CD8-positive, alpha-beta memory T cell (primary cell): ENCODE data around the gene GCNT4. TPM values are rescaled to one million over a fixed set of nuclear protein-coding genes. Genes with fewer than 3 reads are reported as not detected.

Experiments used
- CTCF ChIA-PET: fragments of 350-600 bp; sonication (Branson Sonifier 250); formaldehyde crosslinking; loops from one replicate; lab custom pipeline; 2021; ENCODE audit warnings: antibody characterized with exemption; lab: Charles Lee
- POLR2A ChIA-PET: fragments of 350-600 bp; sonication (Branson Sonifier 250); formaldehyde crosslinking; loops from one replicate; lab custom pipeline; 2021; ENCODE audit warnings: antibody characterized with exemption; lab: Charles Lee
- DNase-seq, 5 donors: peaks; one replicate each; pipeline versions ENCODE4 v3.0.0 to v3.0.0-alpha.2; 2020 to 2022; ENCODE audit warnings: mixed read lengths in 1 of 5
- H3K27ac ChIP-seq: one replicate; pipeline ENCODE4 v1.7.0; 2013; ENCODE audit warnings: low read depth, mild to moderate bottlenecking, low read length, moderate library complexity
- H3K27me3 ChIP-seq: 2 replicates; pipeline ENCODE4 v1.7.0; 2013; ENCODE audit warnings: low read length, mild to moderate bottlenecking; ENCODE audit not compliant: insufficient read depth, poor library complexity, severe bottlenecking
- H3K36me3 ChIP-seq: 2 replicates; pipeline ENCODE4 v1.7.0; 2013; ENCODE audit warnings: mild to moderate bottlenecking, low read length, moderate library complexity; ENCODE audit not compliant: insufficient read depth
- H3K4me1 ChIP-seq: 2 replicates; pipeline ENCODE4 v1.7.0; 2013; ENCODE audit warnings: mild to moderate bottlenecking, low read length, moderate library complexity; ENCODE audit not compliant: insufficient read depth
- H3K4me3 ChIP-seq: 2 replicates; pipeline ENCODE4 v1.7.0; 2013; ENCODE audit warnings: mild to moderate bottlenecking, low read length
- H3K9me3 ChIP-seq: 2 replicates; pipeline ENCODE4 v1.7.0; 2013; ENCODE audit warnings: mild to moderate bottlenecking, low read length
- H3K27ac Mint-ChIP-seq, 8 donors: one replicate each; pipeline ENCODE4 v1.8.0; 2020 to 2021; ENCODE audit warnings: mixed read lengths in 8 of 8, mild to moderate bottlenecking in 6 of 8, inconsistent platforms in 3 of 8, moderate library complexity in 3 of 8
- H3K27me3 Mint-ChIP-seq, 2 donors: one replicate each; pipeline ENCODE4 v1.8.0; 2020 to 2021; ENCODE audit warnings: mixed read lengths in 2 of 2, mild to moderate bottlenecking in 1 of 2, moderate library complexity in 1 of 2
- H3K36me3 Mint-ChIP-seq, 3 donors: one replicate each; pipeline ENCODE4 v1.8.0; 2020 to 2021; ENCODE audit warnings: mixed read lengths in 3 of 3, inconsistent platforms in 1 of 3, mild to moderate bottlenecking in 1 of 3
- H3K4me1 Mint-ChIP-seq, 3 donors: one replicate each; pipeline ENCODE4 v1.8.0; 2020 to 2021; ENCODE audit warnings: mixed read lengths in 3 of 3, inconsistent platforms in 1 of 3, mild to moderate bottlenecking in 1 of 3
- H3K4me3 Mint-ChIP-seq, 7 donors: one replicate each; pipeline ENCODE4 v1.8.0; 2020 to 2021; ENCODE audit warnings: mixed read lengths in 7 of 7, mild to moderate bottlenecking in 6 of 7, moderate library complexity in 4 of 7, inconsistent platforms in 2 of 7
- H3K9me3 Mint-ChIP-seq, 5 donors: one replicate each; pipeline ENCODE4 v1.8.0; 2020 to 2022; ENCODE audit warnings: mixed read lengths in 5 of 5, mild to moderate bottlenecking in 3 of 5, moderate library complexity in 2 of 5, inconsistent platforms in 1 of 5
- polyA plus RNA-seq: library from polyadenylated mRNA; unstranded; fragments of 300-500 nt; fragmentation: Illumina TruSeq; gene quantifications from one replicate; pipeline ENCODE4 v1.2.3, GENCODE V29; 2021
- total RNA-seq, 2 experiments: library from RNA; stranded (reverse); gene quantifications; one replicate each; pipeline ENCODE4 v1.2.3, GENCODE V29; 2021

Gene GCNT4
- total and polyA plus RNA-seq, 3 experiments from 2014 or later, result 1.3 to 1.6 (median 1.4) TPM

- Histone ChIP-seq H3K9me3 (no peaks in the 10 kb centered on the region), H3K4me3 (no peak overlapping the region), H3K27ac (no peak overlapping the region), H3K4me1 (peaks cover 31% of the 10 kb centered on the region), H3K27me3 (no peaks in the 10 kb centered on the region), H3K36me3 (peaks cover 14% of the 10 kb centered on the region)
- Mint-ChIP-seq H3K4me3 (no peak overlapping the region), H3K27ac (peak overlapping the region in 2 of 8 donors; percentile 55 to 86), H3K27me3 (peaks cover 0 to under 1% of the 10 kb centered on the region in 2 donors), H3K9me3 (no peaks in the 10 kb centered on the region), H3K36me3 (peaks cover 30 to 74% (median 45%) of the 10 kb centered on the region in 3 donors), H3K4me1 (peaks cover 25 to 75% (median 67%) of the 10 kb centered on the region in 3 donors)
- DNase-seq, result no peak
- CTCF ChIA-PET, result interaction anchor here (1.4 kb wide), 1 partner anchor 9 kb away, joined by 3 read pairs; no protein-coding TSS in a partner anchor
- POLR2A ChIA-PET, result no interaction called here
These were observed 8.6 kb downstream of the GCNT4 start for GRCh38 chr5:75043633-75044264.

- no peaks in the 10 kb centered on the region for H3K27me3 Mint-ChIP-seq
- H3K4me1 Mint-ChIP-seq, result peaks cover 18 to 73% (median 62%) of the 10 kb centered on the region in 3 donors
- no peaks in the 10 kb centered on the region for H3K9me3 Mint-ChIP-seq
- CTCF ChIA-PET, result interaction anchor here (1.4 to 3.4 kb wide), 4 partner anchors 8 to 20 kb away, joined by 3 to 17 read pairs (median 6); partner anchors contain the start of gene GCNT4
- Histone ChIP-seq H3K9me3 (no peaks in the 10 kb centered on the region), H3K27ac (no peak overlapping the region), H3K4me3 (no peak overlapping the region), H3K4me1 (peaks cover 18% of the 10 kb centered on the region), H3K27me3 (no peaks in the 10 kb centered on the region), H3K36me3 (peaks cover 14% of the 10 kb centered on the region)
- POLR2A ChIA-PET, result no interaction called here
- no peak for DNase-seq
- peaks cover 30 to 70% (median 47%) of the 10 kb centered on the region in 3 donors for H3K36me3 Mint-ChIP-seq
- H3K27ac Mint-ChIP-seq, result no peak overlapping the region
- H3K4me3 Mint-ChIP-seq, result no peak overlapping the region
These were observed 9.8 kb downstream of the GCNT4 start for GRCh38 chr5:75042522-75042921.

DNA sequence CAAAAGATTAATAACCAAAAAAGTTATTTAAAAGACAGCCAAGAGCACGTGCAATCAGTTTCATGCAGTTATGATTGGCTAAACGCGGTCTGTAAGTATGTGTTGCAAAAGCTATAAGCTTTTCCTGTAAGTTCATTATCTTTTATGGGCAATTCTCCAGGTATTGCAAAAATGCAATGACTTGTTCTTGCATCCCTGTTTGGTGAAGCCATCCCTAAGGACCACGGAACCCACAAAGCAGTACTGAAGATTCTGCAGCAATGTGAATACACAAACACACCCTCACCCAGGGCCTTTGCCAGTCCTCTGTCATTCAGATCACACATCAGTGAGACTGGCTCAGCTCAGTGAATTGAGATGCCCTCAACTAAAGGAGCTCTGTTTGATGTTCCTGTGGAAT, 11.4 kb downstream of the GCNT4 start:
- Histone ChIP-seq H3K4me3 (no peak overlapping the region), H3K27ac (no peak overlapping the region), H3K4me1 (peaks cover 15% of the 10 kb centered on the region), H3K27me3 (no peaks in the 10 kb centered on the region), H3K9me3 (no peaks in the 10 kb centered on the region), H3K36me3 (peaks cover 14% of the 10 kb centered on the region)
- H3K9me3 Mint-ChIP-seq, result no peaks in the 10 kb centered on the region
- ChIA-PET POLR2A (no interaction called here), CTCF (interaction anchor here (1.8 to 3.4 kb wide), 3 partner anchors 8 to 12 kb away, joined by 5 to 17 read pairs (median 7); partner anchors contain the start of gene GCNT4)
- H3K27ac Mint-ChIP-seq, result no peak overlapping the region
- no peaks in the 10 kb centered on the region for H3K27me3 Mint-ChIP-seq
- peaks cover 28 to 73% (median 62%) of the 10 kb centered on the region in 3 donors for H3K4me1 Mint-ChIP-seq
- no peak overlapping the region for H3K4me3 Mint-ChIP-seq
- H3K36me3 Mint-ChIP-seq, result peaks cover 30 to 64% (median 35%) of the 10 kb centered on the region in 3 donors
- DNase-seq, result no peak

DNA sequence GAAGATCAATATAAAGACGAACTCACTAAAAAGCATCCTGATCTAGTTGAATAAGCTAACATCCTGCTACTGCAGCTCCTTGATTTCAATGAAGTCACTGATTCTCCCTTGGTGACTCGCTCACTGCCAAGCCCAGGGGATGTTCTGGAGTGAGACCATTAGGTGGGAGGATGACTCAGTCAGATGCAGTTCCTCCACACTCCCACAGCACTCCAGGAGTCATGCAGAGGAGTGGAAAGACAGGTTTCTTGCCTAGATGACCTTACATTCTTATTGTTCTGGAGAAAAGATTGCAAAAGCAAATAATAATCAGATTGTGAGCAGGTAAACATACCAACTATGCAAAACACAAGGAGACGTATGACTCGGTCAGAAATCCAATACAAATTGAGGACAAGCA, 15.3 kb downstream of the GCNT4 start:
- Histone ChIP-seq H3K27ac (no peak overlapping the region), H3K4me3 (no peak overlapping the region), H3K9me3 (no peaks in the 10 kb centered on the region), H3K36me3 (no peaks in the 10 kb centered on the region), H3K4me1 (peaks cover 36% of the 10 kb centered on the region), H3K27me3 (no peaks in the 10 kb centered on the region)
- ChIA-PET POLR2A (interaction anchor here (0.9 kb wide), 1 partner anchor 19 kb away, joined by 3 read pairs; no protein-coding TSS in a partner anchor), CTCF (interaction anchor here (0.7 to 2.2 kb wide), 2 partner anchors 12 to 13 kb away, joined by 3 to 10 read pairs; no protein-coding TSS in a partner anchor)
- H3K27me3 Mint-ChIP-seq, result no peaks in the 10 kb centered on the region
- DNase-seq, result no peak
- no peak overlapping the region for H3K4me3 Mint-ChIP-seq
- peaks cover 9 to 31% (median 18%) of the 10 kb centered on the region in 3 donors for H3K36me3 Mint-ChIP-seq
- peaks cover 46 to 86% (median 73%) of the 10 kb centered on the region in 3 donors for H3K4me1 Mint-ChIP-seq
- H3K27ac Mint-ChIP-seq, result peak overlapping the region in 5 of 8 donors; percentile 21 to 61 (median 50)
- no peaks in the 10 kb centered on the region for H3K9me3 Mint-ChIP-seq

- Histone ChIP-seq H3K36me3 (no peaks in the 10 kb centered on the region), H3K27ac (no peak overlapping the region), H3K27me3 (no peaks in the 10 kb centered on the region), H3K4me3 (peak overlapping the region; percentile 4), H3K4me1 (peaks cover 36% of the 10 kb centered on the region), H3K9me3 (no peaks in the 10 kb centered on the region)
- Mint-ChIP-seq H3K4me1 (peaks cover 49 to 88% (median 80%) of the 10 kb centered on the region in 3 donors), H3K36me3 (peaks cover 8 to 24% (median 8%) of the 10 kb centered on the region in 3 donors), H3K9me3 (no peaks in the 10 kb centered on the region), H3K4me3 (peak overlapping the region in 6 of 7 donors; percentile 33 to 86 (median 56)), H3K27ac (peak overlapping the region; percentile 19 to 87 (median 74)), H3K27me3 (no peaks in the 10 kb centered on the region)
- DNase-seq, result peak in 4 of 5 donors; percentile 26 to 76 (median 65)
- POLR2A ChIA-PET, result interaction anchor here (0.5 to 1.8 kb wide), 5 partner anchors 11 to 65 kb away, joined by 3 to 7 read pairs (median 4); partner anchors contain the start of gene GCNT4
- CTCF ChIA-PET, result interaction anchor here (0.8 to 3.7 kb wide), 6 partner anchors 10 to 268 kb away, joined by 3 to 30 read pairs (median 3); partner anchors contain the start of genes ANKRD31, GCNT4, GFM2 and NSA2
These were observed 18.1 kb downstream of the GCNT4 start for GRCh38 chr5:75034137-75034739.

DNA sequence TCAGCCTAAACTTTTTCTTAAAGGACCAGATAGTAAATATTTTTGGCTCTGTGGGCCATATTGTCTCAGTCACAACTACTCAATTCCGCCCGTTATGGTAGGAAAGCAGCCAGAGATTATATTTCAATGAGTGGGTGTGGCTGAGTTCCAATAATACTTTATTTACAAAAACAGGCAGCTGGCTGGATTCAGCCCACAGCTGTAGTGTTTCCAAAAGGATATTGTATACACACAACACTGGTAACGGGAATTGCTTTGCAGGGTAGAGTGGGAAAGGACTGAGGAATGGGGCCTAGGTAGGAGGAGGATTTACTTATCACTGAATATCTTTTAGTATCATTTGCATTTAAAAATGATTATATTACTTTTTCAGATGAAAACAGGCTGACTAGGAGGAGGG, 21.0 kb downstream of the GCNT4 start:
- no peak for DNase-seq
- no peaks in the 10 kb centered on the region for H3K9me3 Mint-ChIP-seq
- Histone ChIP-seq H3K27me3 (no peaks in the 10 kb centered on the region), H3K9me3 (no peaks in the 10 kb centered on the region), H3K4me1 (peaks cover 52% of the 10 kb centered on the region), H3K27ac (no peak overlapping the region), H3K4me3 (no peak overlapping the region), H3K36me3 (no peaks in the 10 kb centered on the region)
- peak overlapping the region in 6 of 8 donors; percentile 7 to 60 (median 26) for H3K27ac Mint-ChIP-seq
- peaks cover 47 to 80% (median 80%) of the 10 kb centered on the region in 3 donors for H3K4me1 Mint-ChIP-seq
- H3K36me3 Mint-ChIP-seq, result peaks cover 4 to 25% (median 7%) of the 10 kb centered on the region in 3 donors
- ChIA-PET CTCF (no interaction called here), POLR2A (no interaction called here)
- H3K4me3 Mint-ChIP-seq, result peak overlapping the region in 1 of 7 donors; percentile 32
- H3K27me3 Mint-ChIP-seq, result no peaks in the 10 kb centered on the region

- peaks cover 41% of the 10 kb centered on the region for H3K4me1 ChIP-seq
- Mint-ChIP-seq H3K27ac (peak overlapping the region in 6 of 8 donors; percentile 7 to 81 (median 50)), H3K36me3 (peaks cover 4 to 27% (median 7%) of the 10 kb centered on the region in 3 donors), H3K27me3 (no peaks in the 10 kb centered on the region), H3K9me3 (no peaks in the 10 kb centered on the region), H3K4me1 (peaks cover 41 to 73% (median 70%) of the 10 kb centered on the region in 3 donors), H3K4me3 (peak overlapping the region in 4 of 7 donors; percentile 0 to 29 (median 12))
- no peaks in the 10 kb centered on the region for H3K36me3 ChIP-seq
- H3K27me3 ChIP-seq, result no peaks in the 10 kb centered on the region
- no peak overlapping the region for H3K27ac ChIP-seq
- no peaks in the 10 kb centered on the region for H3K9me3 ChIP-seq
- ChIA-PET POLR2A (no interaction called here), CTCF (interaction anchor here (1.0 to 1.2 kb wide), 3 partner anchors 21 to 209 kb away, joined by 3 read pairs; no protein-coding TSS in a partner anchor)
- DNase-seq, result peak in 2 of 5 donors; percentile 20 to 75
- H3K4me3 ChIP-seq, result no peak overlapping the region
These were observed 24.3 kb downstream of the GCNT4 start for GRCh38 chr5:75028090-75028489.
